Eye (tissue), 1 donor: ENCODE results near the gene LLGL2.
"Not testable (repeated sequence)": the region's sequence is repeated elsewhere in the genome, so short reads cannot be mapped to it uniquely, and the experiment has no call there.

Experiments used
- DNase-seq: peaks from one replicate; pipeline ENCODE4 v3.0.0-alpha.2; 2015

Gene LLGL2

DNA sequence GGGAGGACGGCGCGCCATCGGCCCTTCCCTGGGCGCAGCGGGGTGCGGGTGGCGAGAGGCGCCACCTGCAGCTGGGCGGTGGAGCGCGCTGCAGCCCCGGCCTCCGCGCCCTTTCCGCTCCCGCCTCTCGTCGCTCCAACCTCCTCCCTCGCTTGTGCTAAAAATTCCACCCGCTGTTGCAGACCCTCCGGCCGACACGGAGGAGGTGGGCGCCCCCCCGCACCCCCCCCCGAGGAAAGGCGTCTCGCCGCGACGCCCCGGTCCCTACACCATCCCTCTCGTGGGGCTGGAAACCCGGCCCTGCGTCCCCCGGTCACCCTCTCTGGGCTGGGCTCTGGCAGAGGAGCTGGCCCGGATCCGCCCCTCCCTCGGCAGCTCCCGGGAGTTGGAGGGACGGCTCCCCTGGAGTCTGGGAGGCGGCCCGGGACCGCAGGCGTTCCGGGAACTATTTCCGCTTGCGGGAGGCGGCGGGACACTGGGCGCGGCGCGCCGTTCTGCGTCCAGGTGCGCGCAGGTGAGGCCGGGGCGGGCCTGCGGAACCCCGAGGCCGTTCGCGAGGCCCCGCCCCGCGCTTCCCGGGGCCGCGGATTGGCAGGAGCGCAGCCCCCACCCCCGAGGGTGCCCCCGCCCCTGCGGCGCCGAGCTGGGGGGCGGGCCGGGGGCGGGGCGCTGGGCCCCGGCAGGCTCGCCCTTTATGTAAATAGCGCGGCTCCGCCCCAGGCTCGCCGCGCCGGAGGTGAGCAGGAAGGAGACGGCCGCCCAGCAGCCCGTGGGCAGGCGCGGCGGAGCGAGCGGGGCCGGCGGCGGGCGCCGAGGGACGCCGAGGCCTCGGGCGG lies at the start of gene LLGL2:
TSS of gene LLGL2 (plus strand) at position 728 of the 836 bp plus-strand sequence. CDS start 17,730 bp downstream, outside the sequence.
- DNase-seq = peak; percentile 82

GRCh38 chr17:75475851-75476250 lies 49.6 kb upstream of the LLGL2 start:
- peak; percentile 34 for DNase-seq

GRCh38 chr17:75476271-75476671 lies 49.2 kb upstream of the LLGL2 start:
- peak; percentile 46 for DNase-seq

DNA sequence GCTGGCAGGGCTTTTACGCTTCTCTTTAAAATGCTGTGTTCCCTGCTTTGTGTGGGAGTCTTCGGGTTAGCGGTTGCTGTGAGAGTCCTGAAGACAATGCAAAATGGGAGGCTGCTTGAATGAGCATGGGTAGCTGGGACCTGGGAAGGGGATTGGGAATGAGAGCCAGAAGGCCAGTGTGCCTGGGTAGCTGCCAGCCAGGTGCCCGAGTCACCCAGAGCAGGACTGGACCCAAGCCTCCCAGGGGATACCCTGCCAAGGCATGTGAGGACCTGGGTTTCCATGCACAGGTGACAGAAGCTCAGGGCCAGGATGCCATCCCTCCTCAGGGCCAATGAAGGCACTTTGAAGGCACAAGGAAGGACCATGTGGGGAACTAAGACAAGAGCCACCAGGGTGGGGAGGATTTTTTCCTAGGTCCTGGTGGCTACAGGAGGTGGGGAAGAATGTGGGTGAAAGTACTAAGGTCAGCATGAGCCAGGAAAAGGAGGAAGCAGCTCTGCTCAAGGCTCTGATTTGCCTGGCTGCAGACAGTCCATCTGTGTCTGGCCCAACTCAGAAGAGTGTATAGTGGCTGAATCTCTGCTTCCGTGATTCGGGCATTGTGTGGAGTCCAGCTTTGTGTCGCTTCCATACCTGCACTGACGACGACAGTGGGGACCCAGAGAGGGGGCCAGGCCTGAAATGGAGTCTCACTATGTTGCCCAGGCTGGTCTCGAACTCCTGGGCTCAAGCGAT lies 48.6 kb upstream of the LLGL2 start:
- no peak for DNase-seq

GRCh38 chr17:75477490-75477862 lies 48.0 kb upstream of the LLGL2 start:
- DNase-seq = not testable (repeated sequence)

GRCh38 chr17:75478508-75478907 lies 47.0 kb upstream of the LLGL2 start:
- peak; percentile 36 for DNase-seq

DNA sequence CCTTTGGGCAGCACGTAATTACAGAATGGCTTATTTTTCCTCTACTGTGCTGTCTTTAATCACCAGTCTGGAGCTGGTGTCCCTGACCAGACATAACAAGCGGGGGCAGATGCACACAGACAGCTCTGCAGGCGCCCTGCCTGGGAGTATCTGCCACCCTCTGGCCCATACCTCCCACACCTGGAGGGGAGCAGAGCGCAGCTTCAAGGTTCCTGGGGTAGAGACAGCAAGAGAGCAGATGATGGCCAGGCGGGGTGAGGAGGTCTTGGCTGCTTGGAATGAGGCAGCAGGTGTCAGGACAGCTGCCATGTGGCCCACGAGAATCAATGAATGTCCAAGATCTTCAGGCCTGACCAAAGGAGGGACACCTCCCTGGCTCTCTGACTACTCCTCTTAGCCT lies 45.2 kb upstream of the LLGL2 start:
- no peak for DNase-seq

DNA sequence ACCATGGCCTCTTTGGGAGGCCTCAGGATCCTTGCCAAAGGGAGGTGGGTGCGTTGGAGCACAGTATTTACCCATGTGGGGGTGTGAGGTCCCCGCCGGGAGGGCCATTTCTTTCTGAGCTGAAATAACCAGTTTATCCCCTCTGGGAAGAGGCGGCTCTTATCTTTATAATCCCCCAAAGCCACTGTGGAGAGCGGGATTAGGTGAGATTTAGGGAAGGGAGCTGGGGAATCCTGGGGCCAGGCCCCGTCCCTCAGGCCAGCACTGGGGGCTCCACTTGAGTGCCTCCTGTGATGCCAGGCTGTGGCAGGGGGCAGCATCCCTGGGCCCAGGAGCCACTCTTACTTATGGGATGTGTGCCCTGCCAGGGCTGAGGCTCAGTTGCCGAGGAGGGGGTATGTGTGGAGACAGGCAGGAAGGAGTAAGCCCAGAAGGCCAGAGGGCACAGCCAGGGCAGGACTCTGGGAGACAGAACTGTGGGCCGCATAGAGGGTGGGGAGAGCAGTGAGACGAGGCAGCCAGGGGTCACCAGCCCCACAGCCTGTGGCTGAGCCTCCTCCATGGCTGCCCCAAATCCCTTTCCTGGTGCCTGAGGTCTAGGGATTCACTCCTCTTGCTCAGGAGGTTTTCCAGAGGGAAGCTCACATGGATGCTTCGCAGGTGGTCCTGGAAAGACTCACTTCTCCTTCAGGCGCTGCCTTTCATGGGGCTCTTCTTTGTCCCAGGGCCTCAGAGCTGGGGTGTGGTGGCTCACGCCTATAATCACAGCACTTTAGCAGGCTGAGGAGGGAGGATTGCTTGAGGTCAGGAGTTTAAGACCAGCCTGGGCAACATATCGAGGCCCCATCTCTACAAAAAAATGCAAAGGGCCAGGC lies 44.1 kb upstream of the LLGL2 start:
- no peak for DNase-seq

GRCh38 chr17:75482098-75482942 lies 43.2 kb upstream of the LLGL2 start:
- DNase-seq = no peak

DNA sequence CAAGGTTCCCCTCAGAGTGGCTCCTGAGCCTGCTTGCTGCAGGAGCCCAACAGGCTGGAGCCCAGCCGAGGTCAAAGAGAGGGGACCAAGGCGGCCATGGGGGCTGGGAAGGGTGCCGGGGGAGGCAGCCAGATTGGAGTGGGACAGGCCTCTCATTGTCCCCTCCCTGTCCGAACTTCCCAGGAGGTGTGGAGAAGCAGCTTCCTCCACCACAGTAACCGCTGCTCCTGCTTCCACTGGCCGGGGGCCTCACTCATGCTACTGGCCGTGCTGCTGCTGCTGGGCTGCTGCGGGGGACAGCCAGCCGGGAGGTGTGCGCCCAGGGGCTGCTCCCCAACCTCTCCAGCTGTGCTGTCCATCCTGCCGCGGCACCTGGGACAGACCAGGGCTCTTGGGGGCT lies 39.8 kb upstream of the LLGL2 start:
- DNase-seq = no peak

DNA sequence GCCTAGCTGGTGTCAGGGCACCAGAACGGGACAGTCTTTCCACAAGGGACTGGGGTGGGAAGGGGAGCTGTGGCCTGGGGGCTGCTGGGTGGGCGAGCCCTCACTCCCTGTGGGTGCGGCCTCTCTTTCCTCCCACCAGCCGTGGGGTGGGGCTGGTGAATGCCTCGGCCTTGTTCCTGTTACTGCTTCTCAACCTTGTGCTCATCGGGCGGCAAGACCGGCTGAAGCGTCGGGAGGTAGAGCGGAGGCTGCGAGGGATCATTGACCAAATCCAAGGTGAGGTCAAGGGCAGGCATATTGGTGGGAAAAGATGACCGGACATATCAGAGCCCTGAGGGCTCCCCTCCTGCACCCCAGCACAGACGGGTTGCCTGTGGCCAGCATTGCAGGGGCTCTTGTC lies 39.3 kb upstream of the LLGL2 start:
- DNase-seq = no peak

DNA sequence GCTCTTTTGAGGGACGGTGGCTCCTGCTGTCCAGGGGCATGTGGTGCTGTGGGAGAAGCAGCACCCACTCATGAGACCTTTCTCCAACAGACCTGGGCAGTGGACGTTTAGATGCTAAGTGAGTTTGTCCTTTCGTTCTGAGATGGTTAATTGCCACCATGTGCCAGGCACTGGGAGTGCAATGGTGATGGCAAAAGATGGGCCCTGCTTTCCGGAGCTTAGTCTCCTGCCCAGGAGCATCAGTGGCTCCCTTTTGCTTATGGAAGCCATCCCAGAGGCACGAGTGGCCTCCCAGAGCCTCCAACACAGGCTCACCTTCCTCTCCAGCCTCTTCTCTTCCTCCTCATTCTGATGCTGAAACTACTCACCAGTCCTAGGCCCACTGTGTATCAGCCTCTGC lies 38.5 kb upstream of the LLGL2 start:
- DNase-seq = no peak

- no peak for DNase-seq
Observed at GRCh38 chr17:75487351-75488070, 38.0 kb upstream of the LLGL2 start.

DNA sequence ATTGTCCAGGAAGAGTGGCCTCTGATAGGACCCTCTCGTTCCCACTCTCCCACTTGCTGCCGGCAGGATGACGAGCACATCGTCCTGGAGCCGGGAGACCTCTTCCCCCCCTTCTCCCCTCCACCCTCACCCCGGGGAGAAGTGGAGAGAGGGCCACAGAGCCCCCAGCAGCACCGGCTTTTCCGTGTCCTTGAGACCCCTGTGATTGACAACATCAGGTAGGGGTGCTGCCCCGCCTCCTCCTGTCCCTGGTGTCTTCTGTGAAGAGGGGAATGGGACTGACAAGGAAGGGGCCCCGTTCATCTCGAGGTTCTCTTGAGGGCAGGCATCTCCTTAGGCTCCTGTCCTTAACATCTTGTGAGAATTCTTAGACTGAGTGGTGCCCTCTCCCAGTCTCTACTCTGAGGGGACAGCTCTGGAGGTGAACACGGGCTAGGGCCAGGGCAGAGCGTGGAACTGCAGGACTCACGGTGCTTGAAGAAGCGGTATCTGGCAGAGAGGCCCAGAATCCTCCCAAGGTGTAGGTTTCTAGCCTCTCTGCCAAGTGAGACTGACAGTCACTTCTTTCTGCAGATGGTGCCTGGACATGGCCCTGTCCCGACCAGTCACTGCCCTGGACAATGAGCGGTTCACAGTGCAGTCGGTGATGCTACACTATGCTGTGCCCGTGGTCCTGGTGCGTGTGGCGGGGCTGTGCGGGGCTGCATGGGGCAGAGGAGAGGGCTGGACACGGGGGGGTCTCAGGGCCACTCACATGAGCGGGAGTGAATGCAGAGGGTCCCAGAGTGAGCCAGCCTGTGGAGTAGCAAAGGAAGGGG lies 36.6 kb upstream of the LLGL2 start:
- no peak for DNase-seq

DNA sequence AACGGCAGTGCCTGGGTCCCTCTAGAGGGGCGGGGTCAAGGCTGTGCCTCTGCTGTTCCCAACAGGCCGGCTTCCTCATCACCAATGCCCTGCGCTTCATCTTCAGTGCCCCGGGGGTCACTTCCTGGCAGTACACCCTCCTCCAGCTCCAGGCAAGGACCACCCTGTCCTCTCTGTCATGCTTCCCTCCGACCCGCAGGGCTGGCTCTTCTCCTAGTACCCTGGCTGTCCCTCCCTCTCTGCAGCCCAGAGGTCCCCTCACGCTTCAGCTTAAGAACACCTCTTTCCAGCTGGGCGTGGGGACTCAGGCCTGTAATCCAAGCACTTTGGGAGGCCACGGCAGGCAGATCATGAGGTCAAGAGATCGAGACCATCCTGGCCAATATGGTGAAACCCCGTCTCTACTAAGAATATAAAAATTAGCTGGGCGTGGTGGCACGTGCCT lies 36.0 kb upstream of the LLGL2 start:
- DNase-seq = no peak

- no peak for DNase-seq
Observed at GRCh38 chr17:75490173-75490743, 35.2 kb upstream of the LLGL2 start.

- no peak for DNase-seq
Observed at GRCh38 chr17:75490953-75491649, 34.4 kb upstream of the LLGL2 start.

GRCh38 chr17:75491680-75492079 lies 33.8 kb upstream of the LLGL2 start:
- DNase-seq = no peak

- no peak for DNase-seq
Observed at GRCh38 chr17:75492555-75493168, 32.8 kb upstream of the LLGL2 start.
